Thymus (tissue), 11 donors: Measurements from ENCODE around the gene PRRT1. TPM values are rescaled to one million over a fixed set of nuclear protein-coding genes. Genes with fewer than 3 reads are reported as not detected.

Experiments used
- DNase-seq, 9 donors: peaks; one replicate each; pipeline ENCODE4 v3.0.0-alpha.2; 2013; ENCODE audit warnings: low spot score in 9 of 9, low read depth in 6 of 9, missing footprints in 1 of 9
- H3K27ac ChIP-seq, 2 donors: one replicate each; pipeline ENCODE4 v1.5.1; 2013; ENCODE audit warnings: control low read depth in 1 of 2, low read depth in 1 of 2, low read length in 1 of 2, mild to moderate bottlenecking in 1 of 2, moderate library complexity in 1 of 2
- H3K27me3 ChIP-seq, 2 donors: one replicate each; pipeline ENCODE4 v1.5.1; 2013; ENCODE audit warnings: low read length in 1 of 2; ENCODE audit not compliant: control insufficient read depth in 2 of 2, insufficient read depth in 1 of 2
- H3K36me3 ChIP-seq, 2 donors: one replicate each; pipeline ENCODE4 v1.5.1; 2013; ENCODE audit warnings: low read length in 1 of 2, mild to moderate bottlenecking in 1 of 2, moderate library complexity in 1 of 2; ENCODE audit not compliant: control insufficient read depth in 2 of 2, insufficient read depth in 2 of 2
- H3K4me1 ChIP-seq, 2 donors: one replicate each; pipeline ENCODE4 v1.5.1; 2013; ENCODE audit warnings: low read length in 2 of 2; ENCODE audit not compliant: control insufficient read depth in 2 of 2, insufficient read depth in 2 of 2
- H3K4me3 ChIP-seq, 2 donors: one replicate each; pipeline ENCODE4 v1.5.1; 2013; ENCODE audit warnings: low read length in 2 of 2, control low read depth in 1 of 2, mild to moderate bottlenecking in 1 of 2
- H3K9me3 ChIP-seq, 2 donors: one replicate each; pipeline ENCODE4 v1.5.1; 2013; ENCODE audit warnings: low read length in 1 of 2, mild to moderate bottlenecking in 1 of 2; ENCODE audit not compliant: control insufficient read depth in 2 of 2, insufficient read depth in 1 of 2
- WGBS: extraction: QIAGEN DNeasy Blood & Tissue Kit; methylation state at CpG from one replicate; pipeline ENCODE4 v1.1.7; 2013; 5-methylcytosine and 5-hydroxymethylcytosine counted together
- polyA plus RNA-seq: library from polyadenylated mRNA; stranded (reverse); fragments of 200-250 nt; gene quantifications from one replicate; pipeline ENCODE4 v1.2.3, GENCODE V29; 2013
- total RNA-seq: library from RNA; stranded (reverse); fragments of 120-200 nt; gene quantifications from one replicate; pipeline ENCODE4 v1.2.4, GENCODE V29; 2013
- donor health status: healthy.

The PRRT1 gene
- total and polyA plus RNA-seq, 2 donors = 6.1 TPM; not detected in 1

DNA sequence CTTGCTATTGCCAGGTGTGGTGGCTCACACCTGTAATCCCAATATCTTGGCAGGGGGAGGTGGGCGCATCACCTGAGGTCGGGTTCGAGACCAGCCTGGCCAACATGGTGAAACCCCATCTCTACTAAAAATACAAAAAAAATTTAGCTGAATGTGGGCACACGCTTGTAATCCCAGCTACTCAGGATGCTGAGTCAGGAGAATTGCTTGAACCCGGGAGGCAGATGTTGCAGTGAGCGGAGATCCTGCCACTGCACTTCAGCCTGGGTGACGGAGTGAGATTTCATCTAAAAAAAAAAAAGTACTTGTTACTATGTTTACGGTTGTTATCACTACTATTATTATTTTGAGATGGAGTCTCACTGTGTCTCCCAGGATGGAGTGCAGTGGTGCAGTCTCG lies 5.2 kb upstream of the PRRT1 start:
- 98% methylated on average over 9 of the region's 9 CpGs for WGBS
- peaks cover 17 to 39% of the 10 kb centered on the region in 2 donors for H3K4me1 ChIP-seq

DNA sequence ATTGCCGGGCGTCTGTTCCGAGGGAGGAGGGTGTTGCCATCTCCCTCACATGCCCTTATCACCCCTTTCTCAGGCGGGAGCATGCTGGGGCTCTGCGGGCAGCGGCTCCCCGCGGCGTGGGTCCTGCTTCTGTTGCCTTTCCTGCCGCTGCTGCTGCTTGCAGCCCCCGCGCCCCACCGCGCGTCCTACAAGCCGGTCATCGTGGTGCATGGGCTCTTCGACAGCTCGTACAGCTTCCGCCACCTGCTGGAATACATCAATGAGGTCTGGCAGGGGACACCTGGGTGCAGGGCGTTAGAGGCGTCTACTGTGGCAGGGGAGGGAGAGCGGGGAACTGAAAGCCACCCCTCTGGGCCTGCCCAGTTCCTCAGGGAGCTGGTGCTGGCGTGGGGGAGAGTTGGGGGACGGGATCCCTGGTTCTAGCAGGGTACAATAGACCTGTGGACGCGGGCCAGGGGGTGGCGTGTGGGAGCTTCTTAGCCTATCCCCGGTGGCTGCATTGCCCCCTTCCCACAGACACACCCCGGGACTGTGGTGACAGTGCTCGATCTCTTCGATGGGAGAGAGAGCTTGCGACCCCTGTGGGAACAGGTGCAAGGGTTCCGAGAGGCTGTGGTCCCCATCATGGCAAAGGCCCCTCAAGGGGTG lies 2.9 kb upstream of the PRRT1 start:
- H3K4me3 ChIP-seq = peak overlapping the region; percentile 62 to 84
- WGBS = 1% methylated on average over 34 of the region's 34 CpGs
- peaks cover 19 to 56% of the 10 kb centered on the region in 2 donors for H3K4me1 ChIP-seq
- H3K27ac ChIP-seq = peak overlapping the region; percentile 55 to 80
- DNase-seq = peak in 3 of 9 donors; percentile 69 to 84 (median 72)
- H3K27me3 ChIP-seq = peaks cover 18 to 48% of the 10 kb centered on the region in 2 donors
- H3K36me3 ChIP-seq = peaks cover 22 to 29% of the 10 kb centered on the region in 2 donors
- H3K9me3 ChIP-seq = peaks cover 0 to 3% of the 10 kb centered on the region in 2 donors

More for the DNA sequence above, 5.2 kb upstream of the PRRT1 start:
- Histone ChIP-seq H3K4me3 (no peak overlapping the region), H3K27ac (no peak overlapping the region), H3K36me3 (peaks cover 22 to 29% of the 10 kb centered on the region in 2 donors), H3K9me3 (no peaks in the 10 kb centered on the region), H3K27me3 (peaks cover 2 to 26% of the 10 kb centered on the region in 2 donors)
- no peak for DNase-seq

DNA sequence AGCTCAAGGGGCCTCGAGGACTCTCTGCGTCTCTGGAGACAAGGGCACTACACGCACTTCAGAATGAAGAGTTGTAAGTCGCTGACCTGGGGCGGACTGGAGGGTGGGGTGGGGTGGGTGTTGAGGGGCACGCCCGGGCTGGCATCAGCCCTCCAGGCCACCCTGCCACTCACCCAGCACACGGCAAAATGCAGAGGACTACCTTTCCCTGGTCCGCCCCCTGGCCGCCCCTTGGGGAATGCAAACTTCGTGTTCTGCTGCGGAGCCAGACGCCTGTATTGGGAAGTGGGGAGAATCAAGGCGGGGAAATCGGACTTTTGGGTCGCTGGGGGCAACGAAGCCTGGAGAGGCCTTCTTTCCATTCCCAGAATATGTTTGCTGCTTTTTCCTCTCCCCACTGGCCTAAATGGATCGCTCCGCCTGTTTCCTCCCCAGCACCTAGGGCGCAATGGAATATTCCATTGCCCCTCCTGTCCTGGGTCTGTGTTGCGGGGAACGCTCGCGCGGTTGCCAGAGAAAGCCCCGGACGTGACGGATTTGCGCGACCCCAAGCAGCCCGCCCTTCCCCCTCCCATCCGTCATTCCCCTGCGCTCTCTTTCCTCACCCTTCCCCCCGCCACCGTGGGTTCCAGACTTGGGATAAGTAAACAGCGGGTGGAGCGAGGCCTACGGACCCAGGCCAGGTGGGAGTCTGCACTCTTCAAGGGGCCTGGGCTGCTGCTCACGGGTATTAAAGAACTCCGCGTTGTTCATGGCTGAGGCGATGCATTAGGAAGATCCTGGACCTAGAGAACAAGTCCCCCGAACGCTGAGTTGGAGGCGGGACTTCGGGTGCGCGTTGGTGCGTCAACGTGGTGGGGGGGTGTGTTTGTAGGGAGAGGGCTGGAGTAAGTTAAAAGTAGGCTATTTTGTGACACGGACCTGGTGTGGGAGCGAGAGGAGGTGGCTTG lies 2.1 kb upstream of the PRRT1 start, which contains the start of gene PPT2:
Gene PPT2 (plus strand): TSS at position 578 of the 950 bp plus-strand sequence. CDS start 454 bp downstream, outside the sequence.
- Histone ChIP-seq H3K4me3 (peak within 1 kb of the TSS; percentile 62 to 84), H3K4me1 (peaks cover 19 to 61% of the 10 kb centered on the region in 2 donors), H3K27me3 (peaks cover 26 to 56% of the 10 kb centered on the region in 2 donors), H3K9me3 (peaks cover 0 to 10% of the 10 kb centered on the region in 2 donors), H3K36me3 (peaks cover 22 to 29% of the 10 kb centered on the region in 2 donors), H3K27ac (peak within 1 kb of the TSS; percentile 55 to 80)
- DNase-seq = peak; percentile 66 to 89 (median 76)
- WGBS = 6% methylated on average over 52 of the region's 52 CpGs

DNA sequence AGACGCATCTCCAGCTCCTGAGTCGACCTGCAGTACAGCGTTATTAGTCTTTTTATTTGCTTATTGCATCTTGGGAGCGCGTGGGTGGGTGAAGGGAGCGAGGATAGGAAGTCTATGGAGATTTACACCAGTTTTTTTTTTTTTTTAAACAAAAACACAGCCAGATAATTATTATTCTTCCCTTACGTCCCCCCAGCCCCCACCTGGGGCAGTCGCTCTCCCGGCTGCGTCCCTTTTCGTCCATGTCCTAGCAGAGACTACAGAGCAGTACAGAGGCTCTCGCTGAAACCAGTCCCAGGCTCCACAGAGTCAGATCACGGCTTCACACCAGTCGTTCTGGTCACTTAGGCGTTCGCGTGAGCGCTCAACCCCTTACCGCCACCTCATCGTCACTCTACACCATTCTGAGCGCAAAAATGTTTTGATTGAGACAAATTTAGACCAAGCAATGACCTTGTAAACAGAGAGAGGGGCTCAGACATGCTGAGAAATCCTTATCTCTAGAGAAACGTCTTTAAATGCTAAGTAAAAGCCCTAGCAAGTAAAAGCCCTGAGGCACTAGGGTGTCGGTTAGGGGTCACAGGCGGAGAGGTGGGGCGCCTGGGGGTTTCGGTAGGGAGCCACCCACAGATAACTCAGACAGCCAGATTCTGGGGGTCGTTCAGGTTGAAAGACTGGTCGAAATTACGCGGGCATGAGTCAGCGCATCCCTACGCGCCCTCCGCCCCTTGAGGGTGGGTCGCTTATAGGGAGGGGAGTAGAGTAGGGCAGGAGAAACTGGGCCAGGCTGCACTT lies 1.2 kb upstream of the PRRT1 start:
- peaks cover 19 to 70% of the 10 kb centered on the region in 2 donors for H3K4me1 ChIP-seq
- H3K27me3 ChIP-seq = peaks cover 35 to 65% of the 10 kb centered on the region in 2 donors
- peak overlapping the region; percentile 62 to 84 for H3K4me3 ChIP-seq
- WGBS = 76% methylated on average over 35 of the region's 35 CpGs
- peaks cover 21% of the 10 kb centered on the region in 2 donors for H3K36me3 ChIP-seq
- H3K9me3 ChIP-seq = peaks cover 3 to 16% of the 10 kb centered on the region in 2 donors
- peak overlapping the region in 1 of 2 donors; percentile 55 for H3K27ac ChIP-seq
- DNase-seq = no peak

DNA sequence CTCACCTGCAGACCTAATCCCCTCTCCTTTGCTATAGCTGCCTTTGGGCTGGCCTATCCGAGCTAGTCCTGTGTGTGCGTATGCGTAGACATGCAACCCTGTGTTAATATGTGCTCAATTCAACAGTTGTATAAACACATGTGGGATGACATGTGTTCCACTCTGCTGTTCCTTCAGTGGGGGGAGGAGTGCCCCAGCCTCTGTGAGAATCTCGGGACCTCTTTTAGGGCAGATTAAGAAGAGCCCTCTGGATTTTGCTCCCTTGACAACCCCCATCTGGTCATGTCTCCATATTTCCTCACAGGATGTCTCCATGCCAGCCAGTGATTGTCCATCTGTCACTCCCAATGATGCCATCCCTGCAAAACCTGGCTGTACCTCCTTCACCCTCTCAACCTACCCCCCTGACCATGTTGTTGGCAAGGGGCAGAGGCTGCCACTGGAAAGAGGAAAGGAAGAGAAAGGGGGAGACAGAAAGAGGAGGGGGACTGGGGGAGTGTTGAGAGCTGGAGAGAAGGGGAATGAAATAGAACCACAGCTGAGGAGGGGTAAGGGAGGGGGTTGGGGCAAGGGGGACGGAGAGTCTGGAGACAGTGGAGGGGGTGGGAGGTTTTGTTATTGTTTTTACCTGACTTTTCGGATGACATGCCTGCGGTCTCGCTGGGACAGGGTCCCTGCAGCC lies 417 bp downstream of the PRRT1 start:
- Histone ChIP-seq H3K27ac (no peak overlapping the region), H3K36me3 (peaks cover 7 to 8% of the 10 kb centered on the region in 2 donors), H3K27me3 (peaks cover 41 to 82% of the 10 kb centered on the region in 2 donors), H3K9me3 (peaks cover 3 to 16% of the 10 kb centered on the region in 2 donors), H3K4me1 (peaks cover 19 to 70% of the 10 kb centered on the region in 2 donors), H3K4me3 (peak overlapping the region in 1 of 2 donors; percentile 33)
- 51% methylated on average over 8 of the region's 8 CpGs for WGBS
- no peak for DNase-seq

DNA sequence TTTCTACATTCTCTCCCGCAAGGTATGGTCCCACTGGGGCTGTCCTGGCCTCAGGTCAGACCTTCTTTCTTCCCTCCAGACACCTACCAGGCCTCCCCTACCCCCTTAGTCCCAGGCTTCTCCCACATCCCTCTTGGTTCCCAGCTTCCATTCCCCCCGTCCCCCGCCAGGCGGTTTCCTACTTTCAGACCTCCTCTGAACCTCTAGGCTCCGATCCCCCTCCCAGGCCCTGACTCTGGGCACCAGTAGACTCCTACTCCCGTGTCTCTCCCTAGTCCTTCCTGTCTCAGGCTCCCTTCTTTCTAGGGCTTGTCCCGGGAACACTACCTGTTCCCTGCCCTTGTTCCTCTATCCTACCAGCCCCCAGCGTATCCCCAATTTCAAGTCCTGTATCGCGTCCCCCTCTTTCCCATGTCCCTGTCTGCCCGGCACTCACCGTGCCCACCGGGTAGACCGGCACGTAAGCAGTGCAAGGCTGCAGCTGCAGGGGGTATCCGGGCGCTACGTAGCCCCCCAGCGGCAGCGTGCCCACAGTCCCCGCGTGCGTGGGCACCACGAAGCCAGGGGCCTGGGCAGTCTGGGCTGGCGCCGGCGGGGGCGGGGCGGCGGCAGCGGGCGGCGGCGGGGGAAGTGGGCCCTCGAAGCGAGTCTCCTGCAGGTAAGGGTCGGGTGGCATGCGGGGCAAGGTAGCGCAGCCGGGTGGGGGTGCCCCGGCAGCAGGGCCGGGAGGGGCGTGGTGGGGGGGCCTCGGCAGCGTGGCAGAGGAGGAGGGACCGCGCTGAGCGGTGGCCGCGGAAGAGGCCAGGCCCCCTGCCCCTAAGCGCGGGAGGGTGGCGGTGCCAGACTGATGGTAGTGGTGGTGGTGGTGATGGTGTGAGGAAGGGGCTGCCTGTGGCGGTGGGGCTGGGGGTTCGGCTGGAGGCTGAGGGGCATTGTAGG lies 1.5 kb downstream of the PRRT1 start:
- DNase-seq = no peak
- H3K27me3 ChIP-seq = peaks cover 42 to 90% of the 10 kb centered on the region in 2 donors
- peaks cover 14 to 63% of the 10 kb centered on the region in 2 donors for H3K4me1 ChIP-seq
- H3K27ac ChIP-seq = no peak overlapping the region
- no peaks in the 10 kb centered on the region for H3K36me3 ChIP-seq
- H3K4me3 ChIP-seq = no peak overlapping the region
- H3K9me3 ChIP-seq = peaks cover 3 to 16% of the 10 kb centered on the region in 2 donors
- 49% methylated on average over 55 of the region's 55 CpGs for WGBS

DNA sequence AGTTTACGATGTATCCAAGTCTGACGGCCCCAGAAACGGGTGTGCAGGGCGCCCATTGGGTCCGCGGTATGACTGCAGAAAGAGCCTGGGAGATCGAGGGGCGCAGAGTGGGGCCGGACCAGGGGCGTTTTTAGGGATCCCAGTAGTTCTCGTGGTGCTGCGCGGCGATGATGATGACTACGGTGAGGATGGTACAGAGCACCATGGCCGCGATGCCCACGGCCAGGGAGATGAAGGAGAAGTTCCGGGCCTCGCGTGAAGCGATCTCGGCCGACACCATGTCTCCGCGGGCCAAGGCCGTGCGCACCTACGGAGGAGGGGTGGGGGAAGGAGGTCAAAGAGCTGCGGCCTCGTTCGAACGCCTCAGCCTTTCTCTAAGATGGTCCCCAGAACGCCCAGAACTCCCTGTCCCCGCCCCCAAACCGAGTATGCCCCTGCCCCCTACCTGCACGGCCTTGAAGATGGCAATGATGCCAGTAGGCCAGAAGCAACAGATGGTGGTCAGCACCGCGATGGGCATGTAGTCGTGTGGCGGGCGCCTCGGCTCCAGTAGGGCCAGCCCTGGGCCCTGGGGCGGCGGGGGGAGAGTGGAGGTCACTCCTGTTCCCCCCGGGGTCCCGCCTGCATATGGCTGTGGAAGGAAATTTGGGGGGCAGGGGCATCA lies 2.5 kb downstream of the PRRT1 start:
- Histone ChIP-seq H3K4me1 (peaks cover 10 to 54% of the 10 kb centered on the region in 2 donors), H3K4me3 (peak overlapping the region; percentile 8 to 28), H3K27ac (no peak overlapping the region), H3K27me3 (peaks cover 42 to 93% of the 10 kb centered on the region in 2 donors), H3K9me3 (peaks cover 3 to 16% of the 10 kb centered on the region in 2 donors), H3K36me3 (no peaks in the 10 kb centered on the region)
- 37% methylated on average over 47 of the region's 47 CpGs for whole genome bisulfite sequencing
- DNase-seq = no peak
